CD4-positive, alpha-beta T cell (primary cell): Measurements from ENCODE around the gene LAMP2. TPM values are rescaled to one million over a fixed set of nuclear protein-coding genes. Genes with fewer than 3 reads are reported as not detected.

ENCODE experiments used
- ATAC-seq: fragments of 200-7000 bp; cut with Tn5 transposase; one replicate; pipeline ENCODE4 v1.10.0; 2022; ENCODE audit warnings: mild to moderate bottlenecking; ENCODE audit not compliant: poor library complexity
- CTCF ChIA-PET: fragments of 350-600 bp; sonication (Branson Sonifier 250); formaldehyde crosslinking; loops from one replicate; lab custom pipeline; 2021; ENCODE audit warnings: antibody characterized with exemption, inconsistent platforms; lab: Charles Lee
- POLR2A ChIA-PET: fragments of 350-600 bp; sonication (Branson Sonifier 250); formaldehyde crosslinking; loops from one replicate; lab custom pipeline; 2021; ENCODE audit warnings: antibody characterized with exemption, inconsistent platforms; lab: Charles Lee
- DNase-seq, 14 experiments: peaks; one replicate each; pipeline ENCODE4 v3.0.0-alpha.2; 2013 to 2020; ENCODE audit warnings: mixed read lengths in 2 of 14
- H3K27ac ChIP-seq, 2 donors: one replicate each; pipeline versions ENCODE4 v1.5.1 to v1.7.0; 2013; ENCODE audit warnings: low read length in 2 of 2, low read depth in 1 of 2, mild to moderate bottlenecking in 1 of 2
- H3K27me3 ChIP-seq, 2 experiments: 1 replicate in 1 of 2; 2 replicates in 1 of 2; pipeline versions ENCODE4 v1.6.1 to v1.7.0; 2013; ENCODE audit warnings: low read length in 2 of 2, control low read depth in 1 of 2, mild to moderate bottlenecking in 1 of 2, moderate library complexity in 1 of 2; ENCODE audit not compliant: insufficient read depth in 2 of 2, control insufficient read depth in 1 of 2
- H3K36me3 ChIP-seq: one replicate; pipeline ENCODE4 v1.6.1; 2013; ENCODE audit warnings: low read length, control low read depth; ENCODE audit not compliant: insufficient read depth
- H3K4me1 ChIP-seq: one replicate; pipeline ENCODE4 v1.6.1; 2013; ENCODE audit warnings: low read length, control low read depth; ENCODE audit not compliant: insufficient read depth
- H3K4me3 ChIP-seq: one replicate; pipeline ENCODE4 v1.5.1; 2013; ENCODE audit warnings: mild to moderate bottlenecking, low read length, moderate library complexity
- H3K9me3 ChIP-seq, 2 experiments: 1 replicate in 1 of 2; 2 replicates in 1 of 2; pipeline versions ENCODE4 v1.6.1 to v1.7.0; 2013; ENCODE audit warnings: low read length in 2 of 2, mild to moderate bottlenecking in 2 of 2, control low read depth in 1 of 2, moderate library complexity in 1 of 2; ENCODE audit not compliant: control insufficient read depth in 1 of 2, insufficient read depth in 1 of 2
- H3K27ac Mint-ChIP-seq: one replicate; pipeline ENCODE4 v1.8.0; 2020; ENCODE audit warnings: mixed read lengths
- H3K27me3 Mint-ChIP-seq: one replicate; pipeline ENCODE4 v1.8.0; 2021; ENCODE audit warnings: mixed read lengths
- H3K36me3 Mint-ChIP-seq: one replicate; pipeline ENCODE4 v1.8.0; 2021; ENCODE audit warnings: low read depth, mixed read lengths
- H3K4me1 Mint-ChIP-seq: one replicate; pipeline ENCODE4 v1.8.0; 2021; ENCODE audit warnings: low read depth, mixed read lengths
- H3K4me3 Mint-ChIP-seq: one replicate; pipeline ENCODE4 v1.8.0; 2020; ENCODE audit warnings: mild to moderate bottlenecking, mixed read lengths
- H3K9me3 Mint-ChIP-seq: one replicate; pipeline ENCODE4 v1.8.0; 2020; ENCODE audit warnings: mixed read lengths
- intact Hi-C, 2 experiments: fragments of 100-400 bp; cut with DNase I in 1 of 2; cut with micrococcal nuclease in 1 of 2; formaldehyde crosslinking; loops; one replicate each; pipeline versions ENCODE4 v1.15.1 to v1.9.0; 2023 to 2025; cut with DNase I, micrococcal nuclease
- total RNA-seq, 174 experiments: library from RNA in 2 of 174; stranded (reverse) in 2 of 174; gene quantifications; one replicate each; pipeline ENCODE4 v1.2.3 and lab custom pipeline; 2021 to 2026
- TF ChIP-seq, protein P1 (sequence below): fragments of 200-600 bp; IDR thresholded peaks from one replicate; pipeline ENCODE4 v1.8.0; 2022; ENCODE audit warnings: antibody characterized with exemption, mild to moderate bottlenecking

LAMP2 gene
- total RNA-seq, 2 experiments from 2014 or later: 13.4 to 15.4 TPM

DNA sequence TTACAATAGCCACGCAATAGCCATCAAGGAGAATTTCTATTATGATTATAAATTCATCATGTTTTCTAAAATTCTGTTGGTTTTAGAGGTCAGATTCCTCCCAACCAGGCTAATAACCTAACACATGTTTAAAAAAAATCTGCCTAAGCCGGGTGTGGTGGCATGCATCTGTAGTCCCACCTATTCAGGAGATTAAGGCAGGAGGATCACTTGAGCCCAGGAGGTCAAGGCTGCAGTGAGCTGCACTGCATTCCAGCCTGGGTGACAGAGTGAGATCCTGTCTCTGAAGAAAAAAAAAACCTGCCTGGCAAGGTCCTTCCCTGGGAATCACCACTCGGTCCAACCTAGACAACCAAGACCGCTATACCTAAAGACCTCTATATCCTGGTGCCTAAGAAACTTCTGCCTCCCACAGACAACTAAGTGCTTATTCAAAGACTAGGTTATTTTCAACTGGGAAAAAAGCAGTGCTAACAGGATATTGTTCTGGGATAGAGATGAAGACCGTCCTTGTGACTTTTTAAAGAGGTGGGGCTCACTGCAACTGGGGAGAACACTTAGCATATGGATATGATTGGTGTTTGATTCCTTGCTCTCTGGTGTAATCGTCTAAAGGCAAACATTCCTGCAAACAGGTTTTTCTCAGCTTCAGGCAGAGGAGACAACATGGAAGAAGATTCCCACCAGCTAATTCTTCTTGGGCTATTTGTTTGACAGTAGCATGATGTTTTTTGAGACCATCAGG lies 89.0 kb downstream of the LAMP2 start:
- H3K4me1 ChIP-seq: peaks cover 4% of the 10 kb centered on the region
- Mint-ChIP-seq H3K36me3 (no peaks in the 10 kb centered on the region), H3K4me1 (no peaks in the 10 kb centered on the region), H3K27me3 (no peaks in the 10 kb centered on the region), H3K9me3 (no peaks in the 10 kb centered on the region), H3K27ac (no peak overlapping the region), H3K4me3 (no peak overlapping the region)
- POLR2A ChIA-PET: no interaction called here
- H3K9me3 ChIP-seq: no peaks in the 10 kb centered on the region
- H3K27ac ChIP-seq: no peak overlapping the region
- no peaks in the 10 kb centered on the region for H3K27me3 ChIP-seq
- TF ChIP-seq, protein P1, sequence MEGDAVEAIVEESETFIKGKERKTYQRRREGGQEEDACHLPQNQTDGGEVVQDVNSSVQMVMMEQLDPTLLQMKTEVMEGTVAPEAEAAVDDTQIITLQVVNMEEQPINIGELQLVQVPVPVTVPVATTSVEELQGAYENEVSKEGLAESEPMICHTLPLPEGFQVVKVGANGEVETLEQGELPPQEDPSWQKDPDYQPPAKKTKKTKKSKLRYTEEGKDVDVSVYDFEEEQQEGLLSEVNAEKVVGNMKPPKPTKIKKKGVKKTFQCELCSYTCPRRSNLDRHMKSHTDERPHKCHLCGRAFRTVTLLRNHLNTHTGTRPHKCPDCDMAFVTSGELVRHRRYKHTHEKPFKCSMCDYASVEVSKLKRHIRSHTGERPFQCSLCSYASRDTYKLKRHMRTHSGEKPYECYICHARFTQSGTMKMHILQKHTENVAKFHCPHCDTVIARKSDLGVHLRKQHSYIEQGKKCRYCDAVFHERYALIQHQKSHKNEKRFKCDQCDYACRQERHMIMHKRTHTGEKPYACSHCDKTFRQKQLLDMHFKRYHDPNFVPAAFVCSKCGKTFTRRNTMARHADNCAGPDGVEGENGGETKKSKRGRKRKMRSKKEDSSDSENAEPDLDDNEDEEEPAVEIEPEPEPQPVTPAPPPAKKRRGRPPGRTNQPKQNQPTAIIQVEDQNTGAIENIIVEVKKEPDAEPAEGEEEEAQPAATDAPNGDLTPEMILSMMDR: no peak
- ATAC-seq (no peak), DNase-seq (no peak)
- intact Hi-C loops: loop anchor here (1.0 to 5.0 kb wide), 3 partner anchors 72 to 97 kb away; no protein-coding TSS in a partner anchor
- no peak overlapping the region for H3K4me3 ChIP-seq
- no peaks in the 10 kb centered on the region for H3K36me3 ChIP-seq
- CTCF ChIA-PET: interaction anchor here (1.2 to 1.4 kb wide), 2 partner anchors 78 to 80 kb away, joined by 3 to 4 read pairs; no protein-coding TSS in a partner anchor

DNA sequence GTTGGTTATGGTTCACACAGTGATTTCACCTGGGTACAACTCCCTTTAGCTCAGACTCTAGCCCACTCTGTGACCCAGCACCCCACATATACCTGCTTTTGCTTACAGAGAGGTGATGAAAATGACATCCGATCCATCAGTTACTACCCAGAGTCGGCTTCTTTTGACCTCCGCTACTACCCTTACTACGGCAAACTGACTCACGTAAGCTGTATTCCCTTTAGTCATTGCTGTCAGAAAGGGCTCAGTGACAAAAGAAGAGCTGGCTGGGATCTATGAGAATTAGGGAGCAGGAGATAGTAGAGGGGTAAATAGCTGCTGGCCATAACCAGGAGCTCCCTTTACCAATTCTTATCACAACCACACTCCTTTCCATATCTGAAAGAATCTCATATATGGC lies 90.5 kb downstream of the LAMP2 start:
- no peaks in the 10 kb centered on the region for H3K4me1 Mint-ChIP-seq

More for the DNA sequence above, 90.5 kb downstream of the LAMP2 start:
- Mint-ChIP-seq H3K9me3 (no peaks in the 10 kb centered on the region), H3K36me3 (no peaks in the 10 kb centered on the region), H3K27me3 (no peaks in the 10 kb centered on the region), H3K27ac (no peak overlapping the region), H3K4me3 (no peak overlapping the region)
- Histone ChIP-seq H3K4me3 (no peak overlapping the region), H3K9me3 (no peaks in the 10 kb centered on the region), H3K27ac (no peak overlapping the region), H3K36me3 (no peaks in the 10 kb centered on the region), H3K4me1 (peaks cover 4% of the 10 kb centered on the region), H3K27me3 (no peaks in the 10 kb centered on the region)
- intact Hi-C loops: loop anchor here in 1 of 2 experiments (2.0 kb wide), 1 partner anchor 98 kb away; no protein-coding TSS in a partner anchor
- ChIA-PET POLR2A (no interaction called here), CTCF (no interaction called here)
- TF ChIP-seq, protein P1: no peak
- DNase-seq (no peak), ATAC-seq (no peak)

Other genes starting within 250 kb of the LAMP2 start
- gene ZBTB33, start 218.5 kb downstream of the LAMP2 start, total RNA-seq: 10 to 100 TPM; 31.6 to 32.7 TPM
- not detected for gene TMEM255A, start 157.8 kb downstream of the LAMP2 start, total RNA-seq
- gene ATP1B4, start 107.2 kb downstream of the LAMP2 start, total RNA-seq: not detected
- gene CUL4B, start 91.7 kb upstream of the LAMP2 start, total RNA-seq: 10 to 100 TPM; 32.1 to 34.1 TPM
- gene MCTS1, start 134.8 kb upstream of the LAMP2 start, total RNA-seq: 10 to 100 TPM; 10.1 to 10.9 TPM
- gene C1GALT1C1, start 160.8 kb upstream of the LAMP2 start, total RNA-seq: 1 to 10 TPM; 2.3 to 3.3 TPM